Mesendoderm (in vitro differentiated cells): Measurements from ENCODE around the gene PSMD3.
"Not testable (repeated sequence)": the region's sequence is repeated elsewhere in the genome, so short reads cannot be mapped to it uniquely, and the experiment has no call there.

Experiments used
- DNase-seq: peaks from one replicate; pipeline ENCODE4 v3.0.0; 2013
- H2AK5ac ChIP-seq: 2 replicates; pipeline ENCODE4 v1.6.1; 2013; ENCODE audit warnings: low read length, inconsistent platforms
- H2BK120ac ChIP-seq: 2 replicates; pipeline ENCODE4 v1.6.1; 2013; ENCODE audit warnings: low read depth, mild to moderate bottlenecking, low read length, moderate library complexity, mixed read lengths
- H2BK15ac ChIP-seq: replicated peaks from 2 replicates; pipeline ENCODE4 v1.6.1; 2013; ENCODE audit warnings: low read depth, mild to moderate bottlenecking, moderate library complexity
- H2BK5ac ChIP-seq: 2 replicates; pipeline ENCODE4 v1.6.1; 2013; ENCODE audit warnings: low read length, inconsistent platforms
- H3K18ac ChIP-seq: 2 replicates; pipeline ENCODE4 v1.6.1; 2013; ENCODE audit warnings: mild to moderate bottlenecking, low read length, mixed read lengths
- H3K23ac ChIP-seq: one replicate; pipeline ENCODE4 v1.6.1; 2013; ENCODE audit warnings: low read length
- H3K27ac ChIP-seq: 2 replicates; pipeline ENCODE4 v1.5.1; 2013; ENCODE audit warnings: low read depth, mild to moderate bottlenecking, inconsistent platforms, low read length, moderate library complexity
- H3K27me3 ChIP-seq: 2 replicates; pipeline ENCODE4 v1.6.1; 2013; ENCODE audit warnings: low read length, control low read depth, mild to moderate bottlenecking, inconsistent platforms; ENCODE audit not compliant: insufficient read depth, poor library complexity
- H3K36me3 ChIP-seq: 2 replicates; pipeline ENCODE4 v1.6.1; 2013; ENCODE audit warnings: low read length, inconsistent platforms; ENCODE audit not compliant: control insufficient read depth, insufficient read depth
- H3K4ac ChIP-seq: one replicate; pipeline ENCODE4 v1.6.1; 2013; ENCODE audit warnings: low read depth, mild to moderate bottlenecking, low read length, moderate library complexity
- H3K4me1 ChIP-seq: 2 replicates; pipeline ENCODE4 v1.6.1; 2013; ENCODE audit warnings: low read depth, low read length, inconsistent platforms; ENCODE audit not compliant: control insufficient read depth
- H3K4me2 ChIP-seq: 2 replicates; pipeline ENCODE4 v1.6.1; 2013; ENCODE audit warnings: low read length
- H3K4me3 ChIP-seq: 2 replicates; pipeline ENCODE4 v1.5.1; 2013; ENCODE audit warnings: mild to moderate bottlenecking, low read length
- H3K56ac ChIP-seq: one replicate; pipeline ENCODE4 v1.6.1; 2013; ENCODE audit warnings: low read length
- H3K79me1 ChIP-seq: 2 replicates; pipeline ENCODE4 v1.6.1; 2013; ENCODE audit warnings: low read length, inconsistent platforms
- H3K79me2 ChIP-seq: 2 replicates; pipeline ENCODE4 v1.6.1; 2013; ENCODE audit warnings: mild to moderate bottlenecking, low read length; ENCODE audit not compliant: control insufficient read depth, insufficient read depth
- H3K9ac ChIP-seq: 2 replicates; pipeline ENCODE4 v1.6.1; 2013; ENCODE audit warnings: low read length, inconsistent platforms
- H4K5ac ChIP-seq: one replicate; pipeline ENCODE4 v1.6.1; 2013; ENCODE audit warnings: low read length
- H4K8ac ChIP-seq: one replicate; pipeline ENCODE4 v1.6.1; 2013; ENCODE audit warnings: low read depth, mild to moderate bottlenecking, control low read depth, low read length, moderate library complexity
- WGBS: extraction: QIAGEN DNeasy Blood & Tissue Kit; methylation state at CpG from one replicate; pipeline ENCODE4 v1.1.7; 2013; ENCODE audit warnings: low lambda C conversion rate, missing lambda C conversion rate; ENCODE audit not compliant: insufficient coverage; ENCODE audit errors: extremely low coverage; 5-methylcytosine and 5-hydroxymethylcytosine counted together

The PSMD3 gene

DNA sequence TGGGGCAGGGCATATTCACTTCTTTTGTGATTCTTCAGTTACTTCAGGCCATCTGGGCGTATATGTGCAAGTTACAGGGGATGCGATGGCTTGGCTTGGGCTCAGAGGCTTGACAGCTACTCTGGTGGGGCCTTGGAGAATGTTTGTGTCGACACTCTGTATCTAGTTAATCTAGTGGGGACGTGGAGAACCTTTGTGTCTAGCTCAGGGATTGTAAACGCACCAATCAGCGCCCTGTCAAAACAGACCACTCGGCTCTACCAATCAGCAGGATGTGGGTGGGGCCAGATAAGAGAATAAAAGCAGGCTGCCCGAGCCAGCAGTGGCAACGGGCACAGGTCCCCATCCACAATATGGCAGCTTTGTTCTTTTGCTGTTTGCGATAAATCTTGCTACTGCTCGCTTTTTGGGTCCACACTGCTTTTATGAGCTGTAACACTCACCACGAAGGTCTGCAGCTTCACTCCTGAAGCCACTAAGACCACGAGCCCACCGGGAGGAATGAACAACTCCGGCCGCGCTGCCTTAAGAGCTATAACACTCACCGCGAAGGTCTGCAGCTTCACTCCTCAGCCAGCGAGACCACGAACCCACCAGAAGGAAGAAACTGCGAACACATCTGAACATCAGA, 31.5 kb downstream of the PSMD3 start:
- H3K9ac ChIP-seq, H3K23ac ChIP-seq, H2BK15ac ChIP-seq, H2BK120ac ChIP-seq, H3K4ac ChIP-seq, H3K27ac ChIP-seq, H3K4me1 ChIP-seq, H2BK5ac ChIP-seq, H3K79me1 ChIP-seq, H4K5ac ChIP-seq, H3K56ac ChIP-seq, H3K4me2 ChIP-seq, H4K8ac ChIP-seq, H3K4me3 ChIP-seq, H3K27me3 ChIP-seq, H2AK5ac ChIP-seq, H3K18ac ChIP-seq, H3K36me3 ChIP-seq, H3K79me2 ChIP-seq, DNase-seq: not testable (repeated sequence)
- WGBS, result no CpG with 5 or more reads among the region's 22 CpGs

DNA sequence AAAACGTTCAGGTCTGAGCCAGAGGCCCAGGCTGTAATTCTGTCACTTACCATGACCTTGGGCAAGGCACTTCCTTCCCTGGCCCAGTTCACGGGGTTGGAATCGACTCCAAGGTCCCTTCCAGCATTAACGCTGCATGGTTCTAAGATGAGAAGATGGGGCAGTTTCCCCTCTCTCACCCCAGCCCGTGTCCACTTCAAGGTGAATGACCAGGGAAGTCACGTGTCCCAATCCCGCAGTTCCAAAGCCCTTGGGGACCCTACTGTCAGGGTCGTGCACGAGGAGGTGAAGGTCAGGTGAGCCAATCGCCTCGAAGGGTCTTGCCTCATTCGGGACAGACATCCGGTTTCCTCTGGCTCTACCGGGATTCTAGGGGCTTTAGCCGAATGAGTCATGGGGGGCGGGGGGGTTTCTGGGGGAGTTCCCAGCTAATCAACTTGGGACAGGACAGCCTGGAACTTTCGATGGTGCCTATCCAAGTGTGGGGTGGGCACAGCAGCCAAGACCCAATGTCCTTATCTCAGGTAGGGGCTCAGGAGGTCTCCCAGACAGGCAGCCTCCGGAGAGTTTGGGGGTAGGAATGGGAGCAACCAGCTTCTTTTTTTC, 33.9 kb downstream of the PSMD3 start:
- Histone ChIP-seq H4K8ac (no peak overlapping the region), H4K5ac (no peak overlapping the region), H3K36me3 (no peaks in the 10 kb centered on the region), H3K56ac (no peak overlapping the region), H3K27ac (no peak overlapping the region), H3K23ac (no peak overlapping the region), H3K9ac (no peak overlapping the region), H3K4me3 (no peak overlapping the region), H3K27me3 (no peaks in the 10 kb centered on the region), H3K4me1 (peaks cover 3% of the 10 kb centered on the region), H2BK15ac (no peak overlapping the region), H2BK120ac (no peak overlapping the region), H3K79me1 (no peaks in the 10 kb centered on the region), H3K4me2 (no peak overlapping the region), H2BK5ac (no peak overlapping the region), H3K18ac (no peak overlapping the region), H3K79me2 (no peaks in the 10 kb centered on the region), H3K4ac (no peak overlapping the region), H2AK5ac (no peak overlapping the region)
- peak; percentile 10 for DNase-seq
- WGBS, result no CpG with 5 or more reads among the region's 18 CpGs

DNA sequence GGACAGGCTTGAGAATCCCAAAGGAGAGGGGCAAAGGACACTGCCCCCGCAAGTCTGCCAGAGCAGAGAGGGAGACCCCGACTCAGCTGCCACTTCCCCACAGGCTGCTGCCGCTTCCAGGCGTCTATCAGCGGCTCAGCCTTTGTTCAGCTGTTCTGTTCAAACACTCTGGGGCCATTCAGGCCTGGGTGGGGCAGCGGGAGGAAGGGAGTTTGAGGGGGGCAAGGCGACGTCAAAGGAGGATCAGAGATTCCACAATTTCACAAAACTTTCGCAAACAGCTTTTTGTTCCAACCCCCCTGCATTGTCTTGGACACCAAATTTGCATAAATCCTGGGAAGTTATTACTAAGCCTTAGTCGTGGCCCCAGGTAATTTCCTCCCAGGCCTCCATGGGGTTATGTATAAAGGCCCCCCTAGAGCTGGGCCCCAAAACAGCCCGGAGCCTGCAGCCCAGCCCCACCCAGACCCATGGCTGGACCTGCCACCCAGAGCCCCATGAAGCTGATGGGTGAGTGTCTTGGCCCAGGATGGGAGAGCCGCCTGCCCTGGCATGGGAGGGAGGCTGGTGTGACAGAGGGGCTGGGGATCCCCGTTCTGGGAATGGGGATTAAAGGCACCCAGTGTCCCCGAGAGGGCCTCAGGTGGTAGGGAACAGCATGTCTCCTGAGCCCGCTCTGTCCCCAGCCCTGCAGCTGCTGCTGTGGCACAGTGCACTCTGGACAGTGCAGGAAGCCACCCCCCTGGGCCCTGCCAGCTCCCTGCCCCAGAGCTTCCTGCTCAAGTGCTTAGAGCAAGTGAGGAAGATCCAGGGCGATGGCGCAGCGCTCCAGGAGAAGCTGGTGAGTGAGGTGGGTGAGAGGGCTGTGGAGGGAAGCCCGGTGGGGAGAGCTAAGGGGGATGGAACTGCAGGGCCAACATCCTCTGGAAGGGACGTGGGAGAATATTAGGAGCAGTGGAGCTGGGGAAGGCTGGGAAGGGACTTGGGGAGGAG, 34.7 kb downstream of the PSMD3 start, which contains the start of gene CSF3:
TSS of gene CSF3 (plus strand) at position 436 of the 993 bp plus-strand sequence. CDS start at position 471, 35 bp downstream.
- Histone ChIP-seq H3K27ac (no peak within 1 kb of the TSS), H3K79me1 (no peaks in the 10 kb centered on the region), H3K4me3 (no peak within 1 kb of the TSS), H3K27me3 (no peaks in the 10 kb centered on the region), H4K8ac (no peak within 1 kb of the TSS), H3K9ac (no peak within 1 kb of the TSS), H3K36me3 (peaks cover 2% of the 10 kb centered on the region), H3K79me2 (no peaks in the 10 kb centered on the region), H3K23ac (no peak within 1 kb of the TSS), H4K5ac (no peak within 1 kb of the TSS), H3K56ac (peak within 1 kb of the TSS; percentile 42), H3K4me1 (peaks cover 3% of the 10 kb centered on the region), H3K4me2 (no peak within 1 kb of the TSS), H2BK15ac (no peak within 1 kb of the TSS), H2BK120ac (no peak within 1 kb of the TSS), H3K18ac (no peak within 1 kb of the TSS), H3K4ac (no peak within 1 kb of the TSS), H2BK5ac (no peak within 1 kb of the TSS), H2AK5ac (no peak within 1 kb of the TSS)
- no CpG with 5 or more reads among the region's 20 CpGs for WGBS
- DNase-seq, result no peak

GRCh38 chr17:40015998-40016985, 35.7 kb downstream of the PSMD3 start:
- no CpG with 5 or more reads among the region's 26 CpGs for WGBS
- no peak for DNase-seq

DNA sequence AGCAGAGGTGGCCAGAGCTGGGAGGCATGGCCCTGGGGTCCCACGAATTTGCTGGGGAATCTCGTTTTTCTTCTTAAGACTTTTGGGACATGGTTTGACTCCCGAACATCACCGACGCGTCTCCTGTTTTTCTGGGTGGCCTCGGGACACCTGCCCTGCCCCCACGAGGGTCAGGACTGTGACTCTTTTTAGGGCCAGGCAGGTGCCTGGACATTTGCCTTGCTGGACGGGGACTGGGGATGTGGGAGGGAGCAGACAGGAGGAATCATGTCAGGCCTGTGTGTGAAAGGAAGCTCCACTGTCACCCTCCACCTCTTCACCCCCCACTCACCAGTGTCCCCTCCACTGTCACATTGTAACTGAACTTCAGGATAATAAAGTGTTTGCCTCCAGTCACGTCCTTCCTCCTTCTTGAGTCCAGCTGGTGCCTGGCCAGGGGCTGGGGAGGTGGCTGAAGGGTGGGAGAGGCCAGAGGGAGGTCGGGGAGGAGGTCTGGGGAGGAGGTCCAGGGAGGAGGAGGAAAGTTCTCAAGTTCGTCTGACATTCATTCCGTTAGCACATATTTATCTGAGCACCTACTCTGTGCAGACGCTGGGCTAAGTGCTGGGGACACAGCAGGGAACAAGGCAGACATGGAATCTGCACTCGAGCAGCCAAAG, 36.9 kb downstream of the PSMD3 start:
- no peak overlapping the region for H2BK5ac ChIP-seq
- no peak overlapping the region for H3K4ac ChIP-seq
- WGBS, result no CpG with 5 or more reads among the region's 15 CpGs
- no peak overlapping the region for H4K5ac ChIP-seq
- H2BK15ac ChIP-seq, result no peak overlapping the region
- H3K36me3 ChIP-seq, result peaks cover 3% of the 10 kb centered on the region
- no peak overlapping the region for H2AK5ac ChIP-seq
- no peaks in the 10 kb centered on the region for H3K79me2 ChIP-seq
- no peak overlapping the region for H3K4me3 ChIP-seq
- H3K56ac ChIP-seq, result peak overlapping the region; percentile 65
- H4K8ac ChIP-seq, result no peak overlapping the region
- peaks cover 3% of the 10 kb centered on the region for H3K4me1 ChIP-seq
- H3K27me3 ChIP-seq, result no peaks in the 10 kb centered on the region
- peak overlapping the region; percentile 1 for H3K9ac ChIP-seq
- no peak overlapping the region for H3K4me2 ChIP-seq
- H3K79me1 ChIP-seq, result no peaks in the 10 kb centered on the region
- no peak overlapping the region for H3K27ac ChIP-seq
- H2BK120ac ChIP-seq, result no peak overlapping the region
- no peak for DNase-seq
- H3K23ac ChIP-seq, result no peak overlapping the region
- H3K18ac ChIP-seq, result no peak overlapping the region

More at GRCh38 chr17:40015998-40016985, 35.7 kb downstream of the PSMD3 start:
- Histone ChIP-seq H4K5ac (no peak overlapping the region), H2BK120ac (no peak overlapping the region), H3K4me2 (no peak overlapping the region), H4K8ac (no peak overlapping the region), H2BK15ac (no peak overlapping the region), H3K79me2 (no peaks in the 10 kb centered on the region), H3K4me3 (no peak overlapping the region), H2AK5ac (no peak overlapping the region), H3K27ac (no peak overlapping the region), H3K56ac (no peak overlapping the region), H3K79me1 (no peaks in the 10 kb centered on the region), H3K18ac (no peak overlapping the region), H3K9ac (no peak overlapping the region), H3K36me3 (peaks cover 2% of the 10 kb centered on the region), H3K4ac (no peak overlapping the region), H3K23ac (no peak overlapping the region), H3K27me3 (no peaks in the 10 kb centered on the region), H2BK5ac (no peak overlapping the region), H3K4me1 (peaks cover 3% of the 10 kb centered on the region)
